Measurements from ENCODE around the gene WNK1. TPM values are rescaled to one million over a fixed set of nuclear protein-coding genes. Genes with fewer than 3 reads are reported as not detected.

WNK1 gene
- total and polyA plus RNA-seq, 2 of the 8 experiments (the other 6 are each of a cell fraction or from before 2014, with no cell fraction given), result 88.2 to 157 TPM

DNA sequence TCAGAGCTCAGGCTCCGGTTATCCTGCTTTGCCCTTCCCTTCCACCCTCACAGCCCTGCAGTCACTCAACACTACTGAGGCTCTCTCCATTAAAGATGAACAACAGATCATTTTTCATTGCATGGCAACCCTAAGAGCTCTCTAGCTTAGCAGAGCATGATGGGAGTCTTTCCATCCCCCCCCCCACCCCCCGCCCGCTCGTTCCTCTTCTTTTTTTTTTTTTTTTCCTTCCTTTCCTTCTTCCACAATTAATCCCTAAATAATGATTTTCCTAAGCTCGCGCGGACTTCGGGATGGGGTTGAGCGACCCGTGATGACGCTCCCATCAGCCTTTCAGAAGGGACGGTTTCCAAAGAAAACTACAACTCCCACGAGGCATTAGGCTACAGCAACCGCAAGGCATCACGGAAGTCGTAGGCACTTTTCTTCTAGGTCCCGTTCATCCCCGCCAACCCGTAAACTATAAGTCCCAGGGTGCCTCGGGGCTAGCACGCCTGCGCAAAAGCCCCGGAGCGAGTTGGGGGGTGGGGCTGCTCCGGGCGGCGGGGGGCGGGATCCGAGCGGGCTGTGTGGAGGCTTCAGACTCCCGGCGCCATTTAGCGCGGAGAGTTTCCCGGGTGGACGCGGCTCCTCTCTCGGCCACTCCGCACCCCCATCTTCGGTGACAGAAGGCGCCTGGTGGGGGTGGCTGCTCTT is at the start of gene WNK1 (continued):
- no peak for TF ChIP-seq SIRT6 (IDR thresholded peaks at IDR 0.05; ENCODE audit: low read length)
- TF ChIP-seq, protein P1, sequence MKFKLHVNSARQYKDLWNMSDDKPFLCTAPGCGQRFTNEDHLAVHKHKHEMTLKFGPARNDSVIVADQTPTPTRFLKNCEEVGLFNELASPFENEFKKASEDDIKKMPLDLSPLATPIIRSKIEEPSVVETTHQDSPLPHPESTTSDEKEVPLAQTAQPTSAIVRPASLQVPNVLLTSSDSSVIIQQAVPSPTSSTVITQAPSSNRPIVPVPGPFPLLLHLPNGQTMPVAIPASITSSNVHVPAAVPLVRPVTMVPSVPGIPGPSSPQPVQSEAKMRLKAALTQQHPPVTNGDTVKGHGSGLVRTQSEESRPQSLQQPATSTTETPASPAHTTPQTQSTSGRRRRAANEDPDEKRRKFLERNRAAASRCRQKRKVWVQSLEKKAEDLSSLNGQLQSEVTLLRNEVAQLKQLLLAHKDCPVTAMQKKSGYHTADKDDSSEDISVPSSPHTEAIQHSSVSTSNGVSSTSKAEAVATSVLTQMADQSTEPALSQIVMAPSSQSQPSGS (IDR thresholded peaks at IDR 0.05; ENCODE audit: low read length), result no peak
- no peak for TF ChIP-seq EP300 (IDR thresholded peaks at IDR 0.05; ENCODE audit: borderline replicate concordance in 1 of 2, low read depth in 2 of 2, low read length in 2 of 2)
- TF ChIP-seq HDAC6 (IDR thresholded peaks at IDR 0.05; ENCODE audit: low read depth, low read length), result no peak
- no peak for TF ChIP-seq EGR1 (IDR thresholded peaks at IDR 0.05; ENCODE audit: borderline replicate concordance, low read depth, low read length)
- no peak for TF ChIP-seq CTBP2 (IDR thresholded peaks at IDR 0.05; ENCODE audit: borderline replicate concordance, insufficient read depth, insufficient read length, low read length)
- no peak; the same call in 1 of the 2 replicates for TF ChIP-seq PHF8 (conservative IDR thresholded peaks at IDR 0.05; ENCODE audit: low read depth, low read length)
- no peak for TF ChIP-seq NANOG (IDR thresholded peaks at IDR 0.05; ENCODE audit: insufficient read depth, low read depth, low read length, poor library complexity, severe bottlenecking)
- TF ChIP-seq CBX8 (IDR thresholded peaks at IDR 0.05; ENCODE audit: borderline replicate concordance, low read depth, low read length), result no peak
- TF ChIP-seq JUN (IDR thresholded peaks at IDR 0.05; ENCODE audit: low read depth, low read length), result no peak
- TF ChIP-seq GABPA (IDR thresholded peaks at IDR 0.05; ENCODE audit: borderline replicate concordance, insufficient read depth, low read length), result no peak

All from H1 (cell line).